H1 (cell line): Measurements from ENCODE around the gene TFDP1. TPM values are rescaled to one million over a fixed set of nuclear protein-coding genes. Genes with fewer than 3 reads are reported as not detected.

Source experiments
- CTCF ChIA-PET: fragments of 300-600 bp; sonication (Branson Sonifier 250); formaldehyde crosslinking; loops from one replicate; lab custom pipeline; 2021; ENCODE audit not compliant: partially characterized antibody; lab: Charles Lee
- POLR2A ChIA-PET: fragments of 300-600 bp; sonication (Branson Sonifier 250); formaldehyde crosslinking; loops from one replicate; lab custom pipeline; 2021; ENCODE audit warnings: inconsistent platforms; ENCODE audit not compliant: partially characterized antibody; lab: Charles Lee
- DNase-seq, 2 experiments: peaks; one replicate each; pipeline versions ENCODE4 v3.0.0 to v3.0.0-alpha.2; 2010 to 2022; ENCODE audit warnings: low spot score in 2 of 2, low read depth in 1 of 2, mixed read lengths in 1 of 2
- FAIRE-seq: peaks from 2 replicates; lab custom pipeline; 2011; peaks lifted over from hg19 to GRCh38; lab: Jason Lieb, UNC
- H2AFZ ChIP-seq: 2 replicates; pipeline ENCODE4 v1.8.1; 2012; ENCODE audit warnings: low read length, inconsistent platforms
- H2AK5ac ChIP-seq: 2 replicates; pipeline ENCODE4 v1.6.1; 2013; ENCODE audit warnings: low read depth, low read length
- H2BK120ac ChIP-seq: replicated peaks from 2 replicates; pipeline ENCODE3; 2013; ENCODE audit warnings: low read depth, low read length, inconsistent platforms
- H2BK12ac ChIP-seq: 2 replicates; pipeline ENCODE4 v1.6.1; 2013; ENCODE audit warnings: low read depth, low read length
- H2BK15ac ChIP-seq: 2 replicates; pipeline ENCODE4 v1.6.1; 2013; ENCODE audit warnings: low read length
- H2BK20ac ChIP-seq: 2 replicates; pipeline ENCODE4 v1.6.1; 2013; ENCODE audit warnings: low read length
- H2BK5ac ChIP-seq: 2 replicates; pipeline ENCODE4 v1.6.1; 2013; ENCODE audit warnings: low read depth, low read length
- H3K14ac ChIP-seq: 2 replicates; pipeline ENCODE4 v1.6.1; 2013; ENCODE audit warnings: inconsistent platforms; ENCODE audit not compliant: insufficient read length
- H3K18ac ChIP-seq: 2 replicates; pipeline ENCODE4 v1.6.1; 2013; ENCODE audit warnings: low read length; ENCODE audit errors: extremely low read depth
- H3K23ac ChIP-seq: 2 replicates; pipeline ENCODE4 v1.6.1; 2013; ENCODE audit warnings: inconsistent platforms; ENCODE audit not compliant: insufficient read length
- H3K23me2 ChIP-seq: 2 replicates; pipeline ENCODE4 v1.6.1; 2013; ENCODE audit warnings: low read depth, low read length
- H3K27ac ChIP-seq: 2 replicates; pipeline ENCODE4 v1.6.1; 2011; ENCODE audit warnings: low read depth, low read length, inconsistent platforms
- H3K27me3 ChIP-seq, 4 experiments: replicated peaks in 1 of 4; 1 replicate in 1 of 4; 2 replicates in 3 of 4; pipeline versions ENCODE4 v1.6.1 to v1.8.1; 2011 to 2013; ENCODE audit warnings: low read length in 3 of 4, mild to moderate bottlenecking in 3 of 4, inconsistent platforms in 2 of 4, mixed read lengths in 2 of 4, moderate library complexity in 1 of 4; ENCODE audit not compliant: control insufficient read depth in 3 of 4, insufficient read depth in 3 of 4; ENCODE audit errors: extremely low read depth in 1 of 4
- H3K36me3 ChIP-seq, 4 experiments: 2 replicates each; pipeline versions ENCODE4 v1.6.1 to v1.8.1; 2011 to 2013; ENCODE audit warnings: mild to moderate bottlenecking in 4 of 4, low read length in 3 of 4, moderate library complexity in 2 of 4, control low read depth in 1 of 4, inconsistent platforms in 1 of 4; ENCODE audit not compliant: insufficient read depth in 4 of 4, control insufficient read depth in 2 of 4
- H3K4ac ChIP-seq: replicated peaks from 2 replicates; pipeline ENCODE3; 2013; ENCODE audit warnings: low read length, low read depth, mixed read lengths, inconsistent platforms; ENCODE audit not compliant: insufficient read length
- H3K4me1 ChIP-seq, 4 experiments: replicated peaks in 1 of 4; 1 replicate in 1 of 4; 2 replicates in 3 of 4; pipeline versions ENCODE4 v1.6.1 to v1.8.1; 2011 to 2013; ENCODE audit warnings: low read length in 3 of 4, inconsistent platforms in 2 of 4, mixed read lengths in 1 of 4; ENCODE audit not compliant: insufficient read depth in 4 of 4, control insufficient read depth in 3 of 4
- H3K4me2 ChIP-seq, 2 experiments: 2 replicates each; pipeline versions ENCODE4 v1.6.1 to v1.8.1; 2011 to 2013; ENCODE audit warnings: low read depth in 2 of 2, low read length in 2 of 2, control low read depth in 1 of 2, inconsistent platforms in 1 of 2, mild to moderate bottlenecking in 1 of 2; ENCODE audit not compliant: insufficient read depth in 1 of 2
- H3K4me3 ChIP-seq, 4 experiments: fragments of 200-600, 300-600 bp in 1 of 4; sonication (generic), shearing (Covaris generic), sonication (Bioruptor Twin) in 1 of 4; 2 replicates each; pipeline versions ENCODE4 v1.5.1 to v1.8.1; 2011 to 2016; ENCODE audit warnings: low read length in 4 of 4, low read depth in 3 of 4, control low read depth in 2 of 4, inconsistent platforms in 2 of 4, mild to moderate bottlenecking in 2 of 4, mixed read lengths in 1 of 4, moderate library complexity in 1 of 4; ENCODE audit not compliant: insufficient read depth in 2 of 4; ENCODE audit errors: extremely low read depth in 1 of 4
- H3K56ac ChIP-seq: replicated peaks from 2 replicates; pipeline ENCODE3; 2013; ENCODE audit warnings: low read depth, mild to moderate bottlenecking, mixed read lengths, low read length, inconsistent platforms; ENCODE audit not compliant: insufficient read length
- H3K79me1 ChIP-seq: 2 replicates; pipeline ENCODE4 v1.6.1; 2013; ENCODE audit warnings: low read depth, low read length, control low read depth
- H3K79me2 ChIP-seq, 2 experiments: 2 replicates each; pipeline versions ENCODE4 v1.6.1 to v1.8.1; 2012 to 2013; ENCODE audit warnings: low read length in 2 of 2, mild to moderate bottlenecking in 2 of 2, inconsistent platforms in 1 of 2; ENCODE audit not compliant: insufficient read depth in 2 of 2, control insufficient read depth in 1 of 2
- H3K9ac ChIP-seq, 4 experiments: replicated peaks in 1 of 4; 1 replicate in 1 of 4; 2 replicates in 3 of 4; pipeline versions ENCODE4 v1.6.1 to v1.8.1; 2011 to 2013; ENCODE audit warnings: low read depth in 3 of 4, low read length in 3 of 4, control low read depth in 2 of 4, mild to moderate bottlenecking in 2 of 4, moderate library complexity in 2 of 4, inconsistent platforms in 1 of 4; ENCODE audit errors: extremely low read depth in 1 of 4
- H3K9me3 ChIP-seq, 2 experiments: 2 replicates each; pipeline versions ENCODE4 v1.6.1 to v1.8.1; 2012 to 2013; ENCODE audit warnings: mild to moderate bottlenecking in 2 of 2, moderate library complexity in 2 of 2, control low read depth in 1 of 2, inconsistent platforms in 1 of 2, low read depth in 1 of 2, low read length in 1 of 2, mixed read lengths in 1 of 2; ENCODE audit not compliant: insufficient read depth in 2 of 2
- H4K20me1 ChIP-seq, 2 experiments: replicated peaks in 1 of 2; 2 replicates each; pipeline versions ENCODE3 to v1.8.1; 2011 to 2013; ENCODE audit warnings: inconsistent platforms in 2 of 2, low read length in 2 of 2, mild to moderate bottlenecking in 1 of 2; ENCODE audit not compliant: insufficient read depth in 2 of 2, control insufficient read depth in 1 of 2
- H4K5ac ChIP-seq: 2 replicates; pipeline ENCODE4 v1.6.1; 2013; ENCODE audit warnings: low read length, low read depth, mixed read lengths, inconsistent platforms; ENCODE audit not compliant: insufficient read length
- H4K8ac ChIP-seq: 2 replicates; pipeline ENCODE4 v1.8.0; 2013; ENCODE audit warnings: mild to moderate bottlenecking, moderate library complexity, low read length, inconsistent platforms; ENCODE audit not compliant: insufficient read depth; ENCODE audit errors: extremely low read depth
- H4K91ac ChIP-seq: replicated peaks from 2 replicates; pipeline ENCODE3; 2013; ENCODE audit warnings: low read length, mixed read lengths, inconsistent platforms; ENCODE audit not compliant: insufficient read length
- ASH2L ChIP-seq: fragments of 200-600, 300-600 bp; sonication (generic); IDR thresholded peaks from one replicate; pipeline ENCODE4 v1.7.1; 2017; ENCODE audit warnings: low read length
- ATF3 ChIP-seq: IDR thresholded peaks from 2 replicates; pipeline ENCODE4 v1.6.1; 2011; ENCODE audit warnings: low read depth, mild to moderate bottlenecking, low read length; ENCODE audit not compliant: insufficient read depth
- E2F6 ChIP-seq: IDR thresholded peaks from 2 replicates; pipeline ENCODE4 v1.6.1; 2012; ENCODE audit warnings: inconsistent platforms
- EP300 ChIP-seq, 2 experiments: IDR thresholded peaks; 1 replicate in 1 of 2; 2 replicates in 1 of 2; pipeline ENCODE4 v1.6.1; 2011 to 2012; ENCODE audit warnings: low read depth in 2 of 2, low read length in 2 of 2, mild to moderate bottlenecking in 2 of 2, borderline replicate concordance in 1 of 2, inconsistent platforms in 1 of 2, moderate library complexity in 1 of 2
- EZH2 ChIP-seq: fragments of 200-600 bp; sonication (generic); IDR thresholded peaks from 2 replicates; pipeline ENCODE4 v1.7.1; 2012; ENCODE audit warnings: low read depth, mild to moderate bottlenecking, moderate library complexity, low read length, inconsistent platforms; ENCODE audit not compliant: severe bottlenecking
- GTF2F1 ChIP-seq: IDR thresholded peaks from 2 replicates; pipeline ENCODE4 v1.6.1; 2012; ENCODE audit warnings: low read depth, low read length, improper control_type of control experiment, borderline replicate concordance
- POLR2A ChIP-seq, 2 experiments: IDR thresholded peaks; 1 replicate in 1 of 2; 2 replicates in 1 of 2; pipeline ENCODE4 v1.6.1; 2011; ENCODE audit warnings: low read depth in 2 of 2, low read length in 2 of 2, mild to moderate bottlenecking in 2 of 2; ENCODE audit errors: control extremely low read depth in 1 of 2
- RAD21 ChIP-seq, 2 experiments: IDR thresholded peaks in 1 of 2; conservative IDR thresholded peaks in 1 of 2; 2 replicates each; pipeline ENCODE4 v1.6.1; 2011; ENCODE audit warnings: low read depth in 2 of 2, low read length in 2 of 2, improper control_type of control experiment in 1 of 2, inconsistent platforms in 1 of 2, mild to moderate bottlenecking in 1 of 2, moderate library complexity in 1 of 2
- SIN3A ChIP-seq, 2 experiments: IDR thresholded peaks in 1 of 2; conservative IDR thresholded peaks in 1 of 2; 2 replicates each; pipeline ENCODE4 v1.6.1; 2011 to 2012; ENCODE audit warnings: low read length in 2 of 2, improper control_type of control experiment in 1 of 2, low read depth in 1 of 2, mild to moderate bottlenecking in 1 of 2
- SRF ChIP-seq: IDR thresholded peaks from 2 replicates; pipeline ENCODE4 v1.6.1; 2011; ENCODE audit warnings: mild to moderate bottlenecking, low read depth, low read length, moderate library complexity
- SUZ12 ChIP-seq: fragments of 200-600 bp; sonication (generic); IDR thresholded peaks from 2 replicates; pipeline ENCODE4 v1.6.1; 2012; ENCODE audit warnings: mild to moderate bottlenecking, inconsistent platforms, low read length, moderate library complexity, mixed read lengths
- TCF12 ChIP-seq: IDR thresholded peaks from 2 replicates; pipeline ENCODE4 v1.6.1; 2011; ENCODE audit warnings: low read depth, mild to moderate bottlenecking, low read length
- WGBS, 2 experiments: shearing (Covaris generic) in 1 of 2; methylation state at CpG; one replicate each; pipeline versions ENCODE4 v1.1.6 to v1.1.7; 2013 to 2015; ENCODE audit warnings: low lambda C conversion rate in 2 of 2, mixed read lengths in 2 of 2, inconsistent platforms in 1 of 2, low coverage in 1 of 2, missing lambda C conversion rate in 1 of 2; ENCODE audit not compliant: insufficient replicate concordance in 2 of 2, insufficient coverage in 1 of 2, insufficient read length in 1 of 2; ENCODE audit errors: extremely low coverage in 1 of 2, missing lambda C conversion rate in 1 of 2; 5-methylcytosine and 5-hydroxymethylcytosine counted together
- polyA plus RNA-seq, 7 experiments: library from polyadenylated mRNA; depleted of rRNA in 3 of 7; stranded (reverse) in 5 of 7; unstranded in 2 of 7; fragments of >200 nt in 5 of 7; fragments of 200-250 nt in 2 of 7; gene quantifications; 1 replicate in 5 of 7; 2 replicates in 1 of 7; 4 replicates in 1 of 7; pipeline versions ENCODE4 v1.2.1 to v1.2.3, GENCODE V29; 2011 to 2013; ENCODE audit warnings: missing spikeins in 2 of 7, mixed read lengths in 2 of 7
- total RNA-seq: library from RNA; stranded (reverse); fragmentation: NEBNext Ultra II Directional; extraction: Animal tissue kit (Norgen Biotek cat#: 25700); gene quantifications from 2 replicates; pipeline ENCODE4 v1.2.1, GENCODE V29; 2021

The TFDP1 gene
- total and polyA plus RNA-seq, 2 of the 8 experiments (the other 6 are each of a cell fraction or from before 2014, with no cell fraction given), result 43.6 to 81.9 TPM

- no peak overlapping the region for H3K14ac ChIP-seq
- no peak overlapping the region for H4K91ac ChIP-seq
- no peak overlapping the region; the same call in 1 of the 2 replicates for H3K18ac ChIP-seq
- H3K56ac ChIP-seq, result no peak overlapping the region
- CTCF ChIA-PET, result interaction anchor here (1.7 kb wide), 1 partner anchor 104 kb away, joined by 7 read pairs; no protein-coding TSS in a partner anchor
- H4K8ac ChIP-seq, result no peak overlapping the region
- H2BK5ac ChIP-seq, result no peak overlapping the region
- no peak overlapping the region for H2BK15ac ChIP-seq
- H2AK5ac ChIP-seq, result no peak overlapping the region
- 98% methylated on average over 9 of the region's 9 CpGs; no CpG with 5 or more reads in 1 of the 2 experiments for WGBS, 2 experiments
- H2BK12ac ChIP-seq, result no peak overlapping the region
- H3K23me2 ChIP-seq, result peaks cover 2% of the 10 kb centered on the region; the same call in 1 of the 2 replicates
- peaks cover 0 to 2% (median 0%) of the 10 kb centered on the region in 4 experiments; a peak in 1 of 8 replicates for H3K36me3 ChIP-seq
- no peak overlapping the region for H2BK20ac ChIP-seq
- POLR2A ChIA-PET, result interaction anchor here (1.0 kb wide), 1 partner anchor 10 kb away, joined by 3 read pairs; no protein-coding TSS in a partner anchor
- H3K9ac ChIP-seq, result no peak overlapping the region
- DNase-seq (no peak), FAIRE-seq (no peak)
- H3K79me1 ChIP-seq, result no peaks in the 10 kb centered on the region; the same call in 1 of the 2 replicates
- H3K4me3 ChIP-seq, result no peak overlapping the region
- no peaks in the 10 kb centered on the region for H3K9me3 ChIP-seq
- H3K27ac ChIP-seq, result no peak overlapping the region
- no peaks in the 10 kb centered on the region for H3K27me3 ChIP-seq
- H2AFZ ChIP-seq, result no peak overlapping the region
- H3K4me1 ChIP-seq, result peaks cover 0 to 3% (median 0%) of the 10 kb centered on the region in 4 experiments; a peak in 1 of 7 replicates
- H3K4ac ChIP-seq, result no peak overlapping the region
- H3K23ac ChIP-seq, result no peak overlapping the region
- peaks cover 0 to 9% of the 10 kb centered on the region in 2 experiments for H4K20me1 ChIP-seq
- no peak overlapping the region for H4K5ac ChIP-seq
- no peaks in the 10 kb centered on the region for H3K79me2 ChIP-seq
- H3K4me2 ChIP-seq, result no peak overlapping the region
- no peak overlapping the region for H2BK120ac ChIP-seq
- TF ChIP-seq GTF2F1 (no peak), ATF3 (no peak), ASH2L (no peak), E2F6 (no peak), SIN3A (conservative IDR thresholded peaks at IDR 0.05 in 1 of 2, IDR thresholded peaks at IDR 0.05 in 1 of 2; ENCODE audit: low read depth in 1 of 2, low read length in 2 of 2) (no peak), EZH2 (no peak), TCF12 (no peak), SUZ12 (no peak), EP300 (IDR thresholded peaks at IDR 0.05; ENCODE audit: borderline replicate concordance in 1 of 2, low read depth in 2 of 2, low read length in 2 of 2) (no peak), POLR2A (IDR thresholded peaks at IDR 0.05; ENCODE audit: control extremely low read depth in 1 of 2, low read depth in 2 of 2, low read length in 2 of 2) (no peak), SRF (no peak), RAD21 (IDR thresholded peaks at IDR 0.05 in 1 of 2, conservative IDR thresholded peaks at IDR 0.05 in 1 of 2; ENCODE audit: low read depth in 2 of 2, low read length in 2 of 2) (no peak)
Measured at GRCh38 chr13:113554333-113554700, 30.2 kb upstream of the TFDP1 start.
